ENCODE data around the gene CCDC57.

The CCDC57 gene

DNA sequence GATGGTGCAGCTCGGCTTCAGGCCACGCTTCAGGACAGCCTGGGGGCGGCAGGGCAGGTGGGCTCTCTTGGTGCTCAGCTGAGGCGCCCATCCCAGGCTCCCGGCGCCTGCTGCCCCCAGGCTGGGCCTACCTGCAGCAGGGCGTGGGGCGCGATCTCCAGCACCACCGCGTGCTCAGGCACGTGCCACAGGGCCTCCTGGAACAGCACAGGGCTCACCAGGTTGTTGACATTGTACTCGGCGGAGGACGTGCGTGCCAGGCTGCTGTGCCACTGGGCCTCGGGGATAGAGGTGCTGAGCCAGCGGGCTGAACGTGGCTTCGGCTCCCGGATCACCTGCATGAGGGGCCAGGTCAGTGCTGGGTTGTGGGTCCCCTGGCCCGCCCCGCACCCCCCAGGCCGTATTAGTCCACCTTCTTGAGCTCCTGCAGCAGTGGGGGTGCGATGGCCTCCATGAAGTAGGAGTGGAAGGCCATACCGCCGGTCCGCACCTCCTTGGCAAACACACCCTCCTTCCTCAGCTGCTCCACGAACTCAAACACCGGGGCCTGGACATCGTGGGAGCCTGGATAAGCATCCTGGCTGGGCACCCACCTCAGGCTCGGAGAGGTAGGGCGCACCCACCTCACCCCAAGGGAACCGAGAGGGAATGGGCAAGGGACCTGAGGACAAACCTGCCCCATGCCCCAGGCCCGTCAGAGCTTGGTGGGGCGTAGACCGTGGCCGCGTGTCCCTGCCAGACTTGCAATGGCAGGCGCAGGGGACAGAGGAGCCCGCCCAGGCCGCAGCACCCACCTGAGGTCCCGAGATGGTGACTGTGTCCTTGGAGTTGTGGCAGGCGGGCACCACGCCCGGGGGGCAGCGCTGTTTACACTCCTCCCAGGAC lies 123.6 kb downstream of the CCDC57 start:
- DNase-seq: no peak

DNA sequence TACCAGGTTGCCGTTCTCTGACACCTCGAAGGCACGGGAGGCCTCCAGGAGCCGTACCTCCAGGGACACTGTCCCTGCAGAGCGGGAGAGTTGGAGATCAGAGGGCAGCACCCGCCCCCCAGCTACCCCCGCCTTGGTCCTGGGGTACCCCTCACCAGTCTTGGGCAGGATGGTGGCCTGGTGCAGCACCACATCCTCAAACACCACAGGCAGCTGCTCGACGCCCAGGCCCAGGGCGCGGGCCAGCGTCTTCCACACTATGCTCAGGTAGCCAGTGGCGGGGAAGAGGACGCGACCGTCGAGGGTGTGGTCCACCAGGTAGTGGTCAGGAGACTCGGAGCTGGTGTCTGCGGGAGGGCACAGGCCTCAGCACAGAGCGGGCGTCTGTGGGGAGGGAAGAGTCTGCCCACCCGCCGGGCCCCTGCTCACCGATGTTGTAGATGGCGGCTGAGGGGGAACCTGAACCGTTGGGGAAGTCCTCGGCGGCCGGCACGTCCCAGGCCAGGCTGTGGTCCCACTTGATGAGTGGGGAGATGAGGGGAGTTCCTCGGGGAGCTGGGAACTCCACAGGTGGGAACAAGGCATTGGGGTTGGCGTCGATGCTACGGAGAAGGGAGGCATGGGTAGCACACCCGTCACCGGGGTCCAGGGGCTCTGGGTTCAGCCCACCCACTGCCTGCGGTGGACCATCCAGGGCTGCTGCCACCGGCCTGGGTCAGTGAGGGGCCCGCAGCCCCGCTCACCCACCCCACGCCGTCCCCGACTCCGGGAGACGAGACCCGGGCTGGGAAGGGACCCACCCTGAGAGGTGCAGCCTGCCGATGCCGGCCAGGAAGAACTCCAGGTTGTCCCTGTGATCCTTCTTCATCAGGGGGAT lies 124.4 kb downstream of the CCDC57 start:
- no peak for DNase-seq

DNA sequence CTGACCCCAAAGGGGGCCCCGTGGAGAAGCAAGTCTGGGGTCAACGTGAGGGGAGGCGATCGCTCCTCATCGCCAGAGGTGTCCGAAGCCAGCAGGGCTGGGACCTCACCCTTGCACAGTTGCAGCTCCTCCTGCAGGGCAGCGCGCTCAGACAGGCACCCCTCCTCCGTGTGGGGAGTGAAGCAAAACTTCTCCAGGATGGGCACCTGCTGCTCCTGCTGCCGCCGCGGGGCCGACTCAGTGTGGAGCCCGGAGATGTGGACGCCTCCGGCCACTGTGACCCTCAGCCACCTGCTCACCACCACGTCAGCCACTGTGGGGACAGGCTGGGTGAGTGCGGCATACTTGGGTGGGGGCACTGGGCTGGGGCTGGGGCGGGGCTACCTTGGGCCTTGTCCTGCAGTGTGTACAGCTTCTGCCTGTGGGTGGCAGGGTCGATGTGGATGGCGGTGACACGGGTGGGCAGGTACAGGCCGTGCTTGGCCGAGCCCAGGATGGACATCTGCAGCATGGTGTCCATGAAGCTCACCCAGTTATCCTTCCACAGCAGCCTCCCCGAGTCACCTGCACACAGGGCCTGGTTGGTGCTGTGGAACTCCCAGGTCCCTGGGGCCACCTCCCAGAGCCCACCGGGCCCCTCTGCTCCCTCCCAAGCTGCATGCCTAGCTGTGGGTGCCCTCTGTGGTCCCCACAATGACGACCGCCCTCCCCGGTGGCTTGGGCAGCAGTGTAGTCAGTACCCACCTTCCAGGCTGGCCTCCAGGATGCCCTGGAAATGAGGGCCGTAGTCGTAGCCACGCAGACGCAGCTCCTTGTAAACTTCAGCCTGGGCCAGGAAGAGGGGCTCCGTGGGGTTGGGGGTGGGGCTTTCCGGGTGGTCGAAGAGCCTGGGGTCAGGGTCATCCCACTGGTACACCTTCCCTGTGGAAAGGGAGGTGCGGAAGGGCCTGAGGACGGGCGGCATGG lies 125.4 kb downstream of the CCDC57 start:
- DNase-seq: no peak

DNA sequence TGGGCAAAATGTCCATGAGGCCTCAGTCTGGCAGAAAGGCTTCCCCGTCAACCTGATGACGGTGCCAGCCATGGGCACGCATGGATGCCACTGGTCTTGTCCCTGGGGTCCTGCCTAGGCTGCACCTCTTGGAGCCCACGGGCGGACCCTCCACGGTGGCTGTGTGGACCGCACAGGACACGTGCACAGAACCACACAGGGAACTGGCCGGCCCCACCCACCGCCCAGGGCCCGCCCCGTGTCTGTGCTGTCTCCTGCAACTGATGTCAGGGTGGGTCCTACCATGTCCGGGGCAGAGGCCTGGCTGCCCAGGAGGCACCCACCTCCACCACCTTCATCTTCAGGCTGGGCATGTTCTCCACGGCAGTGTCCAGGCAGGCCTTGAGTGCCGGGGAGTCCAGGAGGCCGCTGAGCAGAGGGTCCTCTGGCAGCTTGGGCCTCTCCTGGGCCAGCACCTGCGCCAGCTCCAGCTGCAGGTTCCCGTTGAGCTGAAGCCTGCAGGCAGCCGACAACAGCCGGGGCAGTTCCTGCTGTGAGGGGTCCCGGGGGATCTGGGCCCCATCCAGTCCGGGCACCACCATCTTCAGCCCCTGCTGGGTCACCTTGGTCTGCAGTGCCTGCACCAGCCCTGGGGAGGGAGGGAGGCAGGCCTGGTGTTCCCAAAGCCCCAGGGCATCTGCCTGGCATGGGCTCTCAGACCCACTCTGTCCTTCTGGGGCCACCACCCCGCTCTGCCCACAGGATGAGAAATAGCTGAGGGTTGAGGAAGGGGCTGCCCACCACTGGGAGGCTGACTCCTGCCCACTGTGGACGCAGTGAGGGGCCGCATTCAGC lies 126.5 kb downstream of the CCDC57 start:
- no peak for DNase-seq

DNA sequence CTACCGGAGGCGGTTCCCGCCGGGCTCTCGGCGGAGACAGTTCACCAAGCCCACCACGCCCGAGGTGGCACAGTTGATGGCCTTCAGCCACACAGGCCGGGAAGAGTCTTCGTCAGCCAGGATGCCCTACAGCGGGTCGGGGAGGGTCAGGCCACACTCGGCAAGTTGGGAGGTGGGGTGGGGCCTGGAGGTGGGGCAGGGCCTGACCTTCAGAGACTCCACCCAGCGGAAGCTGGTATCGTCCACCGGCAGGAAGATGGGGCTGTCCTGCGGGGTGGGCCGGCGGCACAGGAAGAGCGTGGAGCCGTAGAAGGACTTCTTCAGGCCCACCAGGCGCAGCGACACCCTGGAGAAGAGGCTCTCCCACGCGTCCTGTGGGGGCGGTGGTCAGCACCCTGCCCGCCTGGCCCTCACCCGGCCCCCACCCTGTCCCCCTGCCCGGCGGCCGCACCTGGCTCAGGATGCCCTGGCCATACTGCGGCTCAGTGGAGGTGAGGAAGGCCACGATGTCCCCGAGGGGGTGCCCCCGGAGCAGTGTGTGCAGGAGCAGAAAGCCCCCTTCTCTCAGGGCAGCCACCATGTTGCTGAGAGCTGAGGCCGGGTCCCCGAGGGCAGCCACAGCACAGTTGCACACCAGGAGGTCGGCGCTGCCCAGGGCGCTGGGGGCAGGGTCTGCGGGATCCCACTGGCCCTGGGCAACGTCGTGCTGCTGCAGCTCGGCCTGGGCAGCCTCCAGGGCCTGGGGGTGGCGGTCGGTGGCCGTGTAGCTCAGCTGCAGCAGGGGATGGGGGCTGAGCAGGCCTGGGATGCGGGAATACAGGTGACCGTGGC lies 127.4 kb downstream of the CCDC57 start:
- no peak for DNase-seq

DNA sequence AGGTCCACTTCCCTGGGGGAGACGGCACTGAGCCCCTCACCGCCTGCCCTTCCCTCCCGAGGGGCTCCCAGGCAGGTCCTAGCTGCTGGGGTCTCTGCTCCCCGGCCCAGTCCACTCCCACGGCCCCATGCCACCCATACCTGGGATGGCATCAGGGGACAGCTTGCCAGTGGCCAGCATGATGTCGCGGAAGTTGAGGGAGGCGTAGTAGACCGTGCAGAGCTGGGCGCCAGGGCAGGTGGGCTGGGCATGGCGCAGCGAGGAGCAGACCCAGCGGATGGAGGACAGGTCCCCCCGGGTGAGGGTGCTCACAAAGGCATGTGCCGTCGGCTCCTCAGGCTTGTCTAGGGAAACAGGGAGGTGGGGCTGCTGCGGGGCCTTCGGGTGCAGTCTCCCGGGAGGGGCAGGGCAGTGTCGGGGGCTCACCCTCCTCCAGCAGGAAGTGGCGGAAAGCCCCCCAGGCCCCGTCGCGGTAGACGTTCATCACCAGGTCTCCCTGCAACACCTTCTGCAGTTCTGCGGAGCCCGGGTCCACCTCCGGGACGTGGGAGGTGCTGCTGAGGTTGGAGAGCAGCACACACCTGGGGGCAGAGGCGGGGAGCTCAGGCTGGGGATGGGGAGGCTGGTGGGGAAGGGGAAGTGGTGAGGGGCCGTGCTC lies 128.1 kb downstream of the CCDC57 start:
- DNase-seq: no peak

DNA sequence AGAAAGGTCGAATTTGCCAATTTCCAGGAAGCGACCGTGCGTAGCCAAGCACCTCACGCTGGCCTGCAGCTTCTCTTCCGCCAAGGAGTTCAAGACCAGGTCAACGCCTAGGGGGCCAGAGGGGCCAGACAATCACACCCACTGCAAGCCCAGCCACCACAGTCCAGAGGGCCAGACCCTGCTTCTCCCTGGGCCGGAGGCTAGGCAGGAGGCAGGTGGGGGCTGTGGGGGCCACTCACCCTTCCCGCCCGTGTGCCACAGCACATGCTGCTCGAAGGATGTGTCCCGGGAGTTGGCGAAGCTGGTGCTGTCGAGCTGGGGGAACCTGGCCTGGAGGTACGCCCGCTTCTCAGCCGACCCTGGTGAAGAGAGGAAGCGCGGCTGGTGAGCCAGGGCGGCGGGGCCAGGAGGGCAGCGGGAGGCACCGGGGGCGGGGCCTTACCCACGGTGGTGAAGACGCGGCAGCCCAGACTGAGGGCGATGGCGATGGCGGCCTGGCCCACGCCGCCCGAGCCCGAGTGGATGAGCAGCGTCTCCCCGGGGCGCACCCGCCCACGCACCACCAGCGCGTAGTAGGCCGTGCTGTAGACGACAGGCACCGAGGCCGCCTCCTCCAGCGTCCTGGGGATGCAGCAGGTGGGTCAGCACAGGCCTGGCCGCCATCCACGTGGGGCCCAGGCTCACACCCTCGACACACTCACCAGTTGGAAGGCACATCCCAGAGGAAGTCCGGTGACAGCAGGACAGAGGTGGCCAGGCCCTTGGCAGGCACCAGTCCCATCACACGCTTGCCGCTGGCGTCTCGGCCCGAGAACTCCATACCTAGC lies 128.9 kb downstream of the CCDC57 start:
- DNase-seq: no peak

DNA sequence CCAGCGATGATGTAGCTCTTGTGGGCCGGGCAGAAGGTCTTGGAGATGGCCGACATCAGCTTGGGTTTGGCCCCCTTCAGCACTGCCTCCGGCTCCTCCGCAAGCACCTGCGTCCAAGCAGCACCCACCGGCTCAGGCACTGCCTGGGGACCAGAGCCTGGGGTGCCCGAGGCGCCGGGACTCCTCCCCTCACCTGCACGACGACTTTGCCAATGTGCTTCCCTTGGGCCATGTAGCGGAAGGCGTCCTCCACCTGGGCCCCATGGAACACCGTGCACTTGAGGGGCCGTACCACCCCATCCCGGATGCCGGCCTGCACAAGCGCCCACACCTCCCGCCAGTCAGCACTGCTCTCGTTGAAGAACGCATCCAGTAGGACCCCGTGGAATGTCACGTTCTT lies 129.6 kb downstream of the CCDC57 start:
- DNase-seq: no peak

DNA sequence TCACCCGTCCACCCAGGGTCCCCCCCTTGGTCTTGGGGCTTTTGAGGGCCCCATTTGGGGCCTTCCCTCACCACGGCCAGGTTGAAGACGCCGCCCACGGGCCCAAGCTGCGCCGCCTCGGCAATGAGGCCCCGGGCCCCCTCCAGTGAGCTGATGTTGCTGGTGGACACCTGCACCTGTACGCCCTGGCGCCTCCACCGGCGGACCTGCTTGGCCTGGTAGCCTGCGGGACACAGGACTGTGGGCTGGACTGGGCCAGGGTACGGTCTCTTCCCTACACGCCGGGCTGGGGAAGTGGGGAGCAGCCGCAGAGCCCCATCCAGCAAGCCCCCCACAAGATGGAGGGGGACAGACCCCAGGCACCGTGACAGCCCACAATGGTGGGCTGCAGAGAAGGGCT lies 130.2 kb downstream of the CCDC57 start:
- DNase-seq: no peak

DNA sequence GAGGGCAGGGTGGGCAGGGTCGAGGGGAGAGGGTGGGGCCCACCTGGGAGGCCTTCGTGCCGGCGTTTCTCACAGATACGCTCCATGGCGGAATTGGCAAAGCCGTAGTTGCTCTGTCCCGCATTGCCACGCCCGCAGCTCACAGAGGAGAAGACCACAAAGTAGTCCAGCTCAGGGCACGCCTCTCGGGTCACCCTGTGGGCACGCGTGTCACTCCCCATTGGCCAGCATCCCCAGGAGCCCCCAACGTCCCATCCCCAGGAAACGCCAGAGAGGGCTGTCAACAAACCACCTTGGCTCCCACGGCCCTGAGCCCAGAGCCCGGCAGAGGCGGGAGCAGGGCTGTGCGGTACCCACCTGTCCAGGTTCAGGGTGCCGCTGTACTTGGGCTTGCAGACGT lies 130.7 kb downstream of the CCDC57 start:
- DNase-seq: no peak

DNA sequence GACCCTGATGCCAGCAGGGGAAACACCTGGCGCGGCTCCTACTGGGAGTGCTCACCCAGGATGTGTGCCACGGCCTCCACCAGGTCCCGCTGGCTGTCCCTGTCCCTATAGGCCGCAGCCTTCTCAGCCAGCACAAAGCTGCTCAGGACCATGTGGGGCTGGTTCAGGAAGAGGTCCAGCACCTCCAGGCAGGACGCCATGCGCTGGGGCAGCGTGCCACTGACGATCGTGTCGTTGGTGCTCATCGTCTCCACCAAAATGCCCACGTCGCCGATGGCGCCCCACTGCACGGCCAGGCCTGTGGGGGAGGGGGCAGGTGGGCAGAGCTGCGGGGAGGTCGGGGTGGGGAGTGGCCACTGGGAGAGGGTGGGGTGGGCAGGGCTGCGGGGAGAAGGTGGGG lies 131.1 kb downstream of the CCDC57 start:
- no peak for DNase-seq

DNA sequence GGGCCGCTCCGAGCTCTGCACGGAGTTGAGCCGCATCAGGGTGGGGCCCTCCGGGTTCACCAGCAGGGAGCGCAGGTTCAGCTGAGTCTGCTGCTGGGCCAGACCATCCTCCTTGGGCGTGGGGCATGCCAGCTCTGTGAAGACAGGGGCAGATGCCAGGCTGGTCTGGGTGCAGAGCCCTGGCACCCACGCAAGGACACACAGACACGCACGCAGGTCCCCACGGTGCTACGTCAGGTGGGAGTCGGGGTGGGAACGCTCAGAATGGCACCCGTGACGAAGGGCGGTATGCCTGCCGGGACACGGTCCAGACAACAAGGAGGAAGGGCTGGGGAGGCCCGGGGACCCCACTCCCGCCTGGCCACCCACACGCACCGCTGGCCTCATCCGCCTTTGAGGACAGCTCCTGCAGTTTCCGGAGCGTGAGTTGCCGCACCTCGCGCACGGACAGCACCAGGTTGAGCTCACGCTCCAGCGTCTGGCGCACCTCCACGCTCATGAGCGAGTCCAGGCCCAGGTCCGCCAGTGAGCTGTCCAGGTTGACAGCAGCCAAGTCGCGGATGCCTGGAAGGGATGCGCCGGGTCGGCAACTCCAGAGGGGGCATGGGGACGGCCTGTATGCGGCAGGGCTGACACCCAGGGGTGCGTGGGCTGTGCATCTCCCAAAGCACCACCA lies 131.7 kb downstream of the CCDC57 start:
- no peak for DNase-seq

DNA sequence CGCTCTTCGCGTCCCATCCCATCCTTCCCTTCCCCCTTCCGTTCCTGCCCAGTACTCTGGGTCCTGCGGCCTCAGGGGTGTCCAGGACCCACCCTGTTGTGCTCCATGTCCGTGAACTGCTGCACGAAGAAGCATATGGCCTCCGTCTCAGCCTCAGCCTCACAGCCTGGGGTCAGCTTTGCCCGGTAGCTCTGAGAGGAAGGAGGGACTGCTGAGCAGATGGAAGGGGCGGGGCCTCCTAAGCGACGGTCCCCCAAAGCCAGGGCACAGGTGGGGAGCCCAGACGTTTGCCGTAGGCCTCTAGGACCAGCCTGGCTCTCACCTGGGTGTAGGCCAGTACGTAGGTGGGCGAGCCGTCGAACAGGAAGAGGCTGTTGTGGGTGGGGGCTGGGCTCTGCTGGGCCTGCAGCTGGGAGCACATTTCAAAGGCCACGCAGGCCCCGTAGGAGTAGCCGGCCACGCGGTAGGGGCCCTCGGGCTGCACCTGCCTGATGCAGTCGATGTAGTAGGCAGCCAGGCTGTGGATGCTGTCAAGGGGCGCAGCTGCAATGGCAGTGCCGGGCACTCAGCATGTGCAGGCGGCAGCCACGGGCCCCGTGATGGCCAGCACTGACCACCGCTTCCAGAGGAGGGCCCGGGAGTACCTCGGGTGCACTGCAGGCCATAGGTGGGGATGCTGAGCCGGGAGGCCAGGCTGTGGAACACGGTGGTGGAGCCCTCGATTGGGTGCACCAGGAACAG lies 132.4 kb downstream of the CCDC57 start:
- no peak for DNase-seq

DNA sequence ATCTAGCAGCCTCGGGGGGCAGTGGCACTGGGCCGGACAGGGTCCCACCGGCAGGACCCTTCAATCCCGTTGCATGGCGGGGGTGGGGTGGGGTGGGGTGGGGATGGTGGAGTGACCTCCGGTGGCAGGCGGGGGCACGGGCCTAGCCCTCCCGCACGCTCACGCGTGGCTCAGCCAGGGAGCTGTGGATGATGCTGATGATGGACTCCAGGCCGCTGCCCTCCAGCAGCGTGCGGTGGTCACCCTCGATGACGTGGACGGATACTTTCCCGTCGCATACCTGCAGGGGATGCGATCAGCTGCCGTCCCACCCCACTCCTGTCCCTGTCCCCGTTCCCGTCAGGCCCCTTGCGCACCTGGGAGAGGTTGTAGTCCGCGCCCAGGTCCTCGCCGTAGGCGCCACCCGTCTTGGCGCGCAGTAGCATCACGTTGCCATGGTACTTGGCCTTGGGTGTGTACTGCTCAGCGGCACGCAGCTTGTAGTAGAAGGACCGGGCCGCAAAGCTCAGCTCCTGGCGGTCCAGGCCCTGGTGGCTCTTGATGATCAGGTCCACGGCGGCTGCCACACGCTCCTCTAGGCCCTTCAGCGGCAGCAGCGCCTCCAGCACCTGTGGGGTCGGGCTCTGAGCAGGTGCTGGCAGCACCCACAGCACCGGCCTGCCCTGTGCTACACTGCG lies 133.5 kb downstream of the CCDC57 start:
- no peak for DNase-seq

DNA sequence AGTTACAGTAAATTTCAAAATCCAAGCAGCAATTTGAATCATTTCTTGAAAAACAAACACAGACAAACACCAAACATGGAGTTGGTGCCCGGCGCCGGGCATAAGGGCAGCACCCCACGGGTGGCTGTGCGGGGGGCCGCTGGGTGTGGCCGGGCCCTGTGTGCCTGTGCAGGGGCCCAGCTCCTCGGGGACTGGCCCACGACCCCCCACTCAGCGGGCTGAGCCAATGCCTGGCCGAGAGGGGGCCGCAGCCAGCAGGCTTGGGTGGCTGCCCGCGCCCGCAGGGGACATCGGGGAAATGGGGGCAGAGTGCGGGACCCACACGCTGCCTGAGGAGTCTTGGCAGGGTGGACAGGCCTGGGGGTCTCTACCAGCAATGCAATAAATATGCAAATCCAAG lies 134.2 kb downstream of the CCDC57 start:
- DNase-seq: no peak

DNA sequence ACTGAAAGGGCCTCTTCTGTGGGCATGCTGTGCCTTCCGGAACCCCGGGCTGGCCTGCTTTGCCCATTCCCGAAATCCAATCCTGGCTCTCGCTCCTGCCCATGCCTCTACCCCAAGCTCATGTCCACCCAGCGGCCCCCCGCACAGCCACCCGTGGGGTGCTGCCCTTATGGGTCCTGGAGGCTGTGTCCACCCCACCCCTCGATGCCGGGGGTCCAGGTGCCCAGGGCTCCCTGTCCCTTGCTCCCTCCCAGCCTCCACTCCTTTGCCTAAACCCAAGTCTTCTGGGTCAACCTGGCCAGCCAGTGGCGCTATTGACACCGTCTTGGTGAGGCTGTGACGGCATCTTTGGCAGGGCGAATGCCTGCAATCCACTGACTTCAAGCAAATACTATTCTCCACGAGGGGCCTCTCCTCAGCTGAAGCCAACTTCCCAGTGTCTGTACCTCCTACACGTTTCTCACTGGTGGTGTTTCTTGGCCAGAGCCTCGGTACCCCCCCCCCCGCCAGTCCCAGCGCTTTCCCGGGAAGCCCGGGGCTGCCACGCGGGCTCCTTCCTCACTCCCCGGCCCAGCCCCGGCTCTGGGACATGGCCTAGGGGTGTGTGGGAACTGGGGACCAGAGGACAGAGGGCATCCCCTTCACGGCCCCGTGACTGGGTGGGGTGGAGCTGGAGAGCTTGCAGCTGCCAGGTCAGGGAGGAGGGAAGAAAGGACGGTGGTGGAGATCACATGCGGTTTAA lies 134.9 kb downstream of the CCDC57 start:
- no peak for DNase-seq

Data from SW 1271 (cell line).